A549 (cell line): ENCODE data around the gene MAD2L1.

Experiments used
- CBX2 ChIP-seq: fragments of 200-600 bp; sonication (generic); IDR thresholded peaks from 2 replicates; pipeline ENCODE4 v1.6.1; 2016; ENCODE audit warnings: low read depth, mild to moderate bottlenecking, borderline replicate concordance
- CTCF ChIP-seq: fragments of >200 bp; sonication (Bioruptor Twin); formaldehyde crosslinking; IDR thresholded peaks from 3 replicates; pipeline ENCODE4 v1.5.1; 2016
- E2F6 ChIP-seq: IDR thresholded peaks from 2 replicates; pipeline ENCODE4 v1.6.1; 2012; ENCODE audit warnings: low read depth, borderline replicate concordance
- ELK1 ChIP-seq: fragments of 150-350 bp; IDR thresholded peaks from 2 replicates; pipeline ENCODE4 v1.6.1; 2014; ENCODE audit warnings: low read depth, mild to moderate bottlenecking, low read length
- EP300 ChIP-seq, 2 experiments: fragments of >200 bp; sonication (Bioruptor Twin); formaldehyde crosslinking; IDR thresholded peaks; 2 replicates in 1 of 2; 3 replicates in 1 of 2; pipeline ENCODE4 v1.6.1; 2016 to 2017
- HOXA7 ChIP-seq: fragments of 250-450 bp; sonication (Bioruptor Pico); IDR thresholded peaks from 2 replicates; pipeline ENCODE4 v1.5.0; 2020; ENCODE audit warnings: mild to moderate bottlenecking, moderate library complexity
- HOXB13 ChIP-seq: fragments of 250-450 bp; sonication (Bioruptor Pico); IDR thresholded peaks from 2 replicates; pipeline ENCODE4 v1.5.0; 2020; ENCODE audit warnings: low read depth, mild to moderate bottlenecking, moderate library complexity
- KDM1A ChIP-seq: fragments of 200-600 bp; sonication (generic); IDR thresholded peaks from 2 replicates; pipeline ENCODE4 v1.6.1; 2016; ENCODE audit warnings: low read depth, mild to moderate bottlenecking
- MAX ChIP-seq: IDR thresholded peaks from 2 replicates; pipeline ENCODE4 v1.6.1; 2012
- PHF8 ChIP-seq: fragments of 200-600 bp; sonication (generic); IDR thresholded peaks from 2 replicates; pipeline ENCODE4 v1.6.1; 2016; ENCODE audit warnings: low read depth, mild to moderate bottlenecking, antibody characterized with exemption, moderate library complexity, borderline replicate concordance
- POLR2A ChIP-seq: IDR thresholded peaks from 2 replicates; pipeline ENCODE4 v1.6.1; 2012; ENCODE audit warnings: mild to moderate bottlenecking, low read length
- RFX5 ChIP-seq: fragments of 450-650 bp; IDR thresholded peaks from 2 replicates; pipeline ENCODE4 v1.7.1; 2014; ENCODE audit warnings: antibody characterized with exemption, mild to moderate bottlenecking, moderate library complexity
- USF2 ChIP-seq: fragments of 450-650 bp; IDR thresholded peaks from 2 replicates; pipeline ENCODE4 v1.6.1; 2014; ENCODE audit warnings: antibody characterized with exemption
- TF ChIP-seq, protein P1 (sequence below): IDR thresholded peaks from 2 replicates; pipeline ENCODE4 v1.6.1; 2012

DNA sequence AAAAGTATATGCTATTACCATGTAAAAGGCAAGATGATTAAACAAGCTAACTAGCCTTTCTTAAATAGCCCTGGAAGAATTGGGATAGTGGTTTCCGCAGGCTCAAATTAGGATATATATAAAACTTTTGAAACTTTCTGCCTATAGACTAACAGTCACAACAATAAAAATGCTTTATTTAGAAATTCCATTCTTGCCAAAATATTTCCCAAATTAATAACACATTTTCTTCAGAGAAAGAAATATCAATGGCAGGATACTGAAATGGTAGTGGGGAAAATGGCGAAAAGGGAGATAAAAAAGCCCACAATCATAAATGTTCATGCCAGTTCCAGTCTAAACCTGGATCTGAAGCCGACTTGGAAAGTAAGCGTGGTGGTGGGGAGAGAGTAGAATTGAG is 56.0 kb downstream of the MAD2L1 start:
- no peak for TF ChIP-seq ELK1
- no peak for TF ChIP-seq CTCF
- TF ChIP-seq HOXB13 = no peak
- TF ChIP-seq MAX = no peak
- no peak for TF ChIP-seq PHF8
- TF ChIP-seq, protein P1, sequence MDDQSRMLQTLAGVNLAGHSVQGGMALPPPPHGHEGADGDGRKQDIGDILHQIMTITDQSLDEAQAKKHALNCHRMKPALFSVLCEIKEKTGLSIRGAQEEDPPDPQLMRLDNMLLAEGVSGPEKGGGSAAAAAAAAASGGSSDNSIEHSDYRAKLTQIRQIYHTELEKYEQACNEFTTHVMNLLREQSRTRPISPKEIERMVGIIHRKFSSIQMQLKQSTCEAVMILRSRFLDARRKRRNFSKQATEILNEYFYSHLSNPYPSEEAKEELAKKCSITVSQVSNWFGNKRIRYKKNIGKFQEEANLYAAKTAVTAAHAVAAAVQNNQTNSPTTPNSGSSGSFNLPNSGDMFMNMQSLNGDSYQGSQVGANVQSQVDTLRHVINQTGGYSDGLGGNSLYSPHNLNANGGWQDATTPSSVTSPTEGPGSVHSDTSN = no peak
- TF ChIP-seq RFX5 = no peak
- no peak for TF ChIP-seq USF2
- no peak for TF ChIP-seq HOXA7 (CRISPR knock-in tag)
- TF ChIP-seq KDM1A = no peak
- no peak for TF ChIP-seq CBX2
- TF ChIP-seq EP300 (IDR thresholded peaks at IDR 0.05) = no peak
- TF ChIP-seq POLR2A = no peak
- no peak for TF ChIP-seq E2F6
